ENCODE results near the gene NTMT2. TPM values are rescaled to one million over a fixed set of nuclear protein-coding genes. Genes with fewer than 3 reads are reported as not detected.
"Not testable (repeated sequence)": the region's sequence is repeated elsewhere in the genome, so short reads cannot be mapped to it uniquely, and the experiment has no call there.

The NTMT2 gene
- total and polyA plus RNA-seq, 2 donors: not detected

DNA sequence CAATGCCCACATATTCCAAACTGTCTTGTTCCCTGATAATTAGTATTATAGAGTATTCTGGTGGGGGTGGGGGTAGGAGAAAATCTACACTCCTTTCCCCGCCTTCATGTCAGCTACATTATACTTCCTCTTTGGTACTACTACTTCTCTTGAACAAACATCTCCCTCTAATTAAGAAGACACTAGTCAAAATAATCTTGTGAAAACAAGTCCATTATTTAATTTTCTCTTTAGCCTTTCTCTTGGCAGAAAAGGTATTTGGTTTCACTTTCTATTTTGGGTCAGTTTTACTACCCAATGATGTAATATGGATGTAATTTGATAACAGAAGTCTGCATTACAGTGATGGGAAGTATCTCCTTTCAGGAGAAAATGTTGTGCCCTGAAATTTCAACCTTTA is 22.5 kb downstream of the NTMT2 start:
- H3K27ac ChIP-seq (ENCODE audit: low read depth in 1 of 2, low read length in 1 of 2): no peak overlapping the region
- H3K4me3 ChIP-seq (ENCODE audit: low read length in 2 of 2): no peak overlapping the region
- WGBS: 82% methylated on average over 1 of the region's 1 CpG

DNA sequence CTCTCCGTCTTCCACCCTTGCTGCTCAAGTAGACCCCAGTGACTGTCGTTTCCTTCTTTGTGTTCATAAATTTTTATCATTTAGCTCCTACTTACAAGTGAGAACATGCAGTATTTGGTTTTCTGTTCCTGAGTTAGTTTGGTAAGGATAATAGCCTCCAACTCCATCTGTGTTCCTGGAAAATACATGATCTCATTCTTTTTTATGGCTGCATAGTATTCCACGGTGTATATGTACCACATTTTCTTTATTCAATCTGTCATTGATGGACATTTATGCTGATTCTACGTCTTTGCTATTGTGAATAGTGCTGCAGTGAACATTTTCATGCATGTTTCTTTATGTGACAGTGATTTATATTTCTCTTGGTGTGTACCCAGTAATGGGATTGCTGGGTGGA is 24.8 kb downstream of the NTMT2 start:
- H3K27me3 ChIP-seq (ENCODE audit: control insufficient read depth in 2 of 2, insufficient read depth in 1 of 2, low read length in 1 of 2); H3K36me3 ChIP-seq (ENCODE audit: control insufficient read depth in 2 of 2, insufficient read depth in 2 of 2, low read length in 1 of 2); H3K4me1 ChIP-seq (ENCODE audit: control insufficient read depth in 2 of 2, insufficient read depth in 2 of 2, low read length in 2 of 2); H3K27ac ChIP-seq (ENCODE audit: low read depth in 1 of 2, low read length in 1 of 2); DNase-seq (ENCODE audit: low read depth in 6 of 9, low spot score in 9 of 9); H3K9me3 ChIP-seq (ENCODE audit: control insufficient read depth in 2 of 2, insufficient read depth in 1 of 2, low read length in 1 of 2); H3K4me3 ChIP-seq (ENCODE audit: low read length in 2 of 2): not testable (repeated sequence)
- WGBS: 91% methylated on average over 4 of the region's 4 CpGs

More for the DNA sequence above, 22.5 kb downstream of the NTMT2 start:
- no peak for DNase-seq (ENCODE audit: low read depth in 6 of 9, low spot score in 9 of 9)
- no peaks in the 10 kb centered on the region for H3K27me3 ChIP-seq (ENCODE audit: control insufficient read depth in 2 of 2, insufficient read depth in 1 of 2, low read length in 1 of 2)
- H3K36me3 ChIP-seq (ENCODE audit: control insufficient read depth in 2 of 2, insufficient read depth in 2 of 2, low read length in 1 of 2): no peaks in the 10 kb centered on the region
- no peaks in the 10 kb centered on the region for H3K9me3 ChIP-seq (ENCODE audit: control insufficient read depth in 2 of 2, insufficient read depth in 1 of 2, low read length in 1 of 2)
- no peaks in the 10 kb centered on the region for H3K4me1 ChIP-seq (ENCODE audit: control insufficient read depth in 2 of 2, insufficient read depth in 2 of 2, low read length in 2 of 2)

DNA sequence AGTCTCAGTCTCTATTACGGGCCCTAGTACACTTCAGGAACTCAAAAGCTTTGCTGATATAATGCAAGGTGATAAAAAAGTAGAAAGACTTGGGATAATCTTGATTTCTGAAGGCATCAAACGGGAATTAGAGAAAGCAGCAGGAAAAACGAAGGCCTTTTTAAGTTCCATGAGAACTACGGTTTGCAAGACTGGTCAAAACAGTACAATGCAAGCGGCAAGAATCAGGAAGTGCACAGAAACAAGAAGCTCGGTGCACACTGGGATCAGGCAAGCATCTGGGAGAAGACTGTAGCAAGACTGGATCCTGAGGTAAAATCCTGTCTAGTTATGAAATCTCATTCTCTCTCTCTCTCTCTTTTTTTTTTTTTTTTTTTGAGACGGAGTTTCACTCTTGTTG is 28.6 kb downstream of the NTMT2 start:
- no peak for DNase-seq (ENCODE audit: low read depth in 6 of 9, low spot score in 9 of 9)
- H3K4me1 ChIP-seq (ENCODE audit: control insufficient read depth in 2 of 2, insufficient read depth in 2 of 2, low read length in 2 of 2): no peaks in the 10 kb centered on the region
- H3K4me3 ChIP-seq (ENCODE audit: low read length in 2 of 2): no peak overlapping the region
- no peaks in the 10 kb centered on the region for H3K36me3 ChIP-seq (ENCODE audit: control insufficient read depth in 2 of 2, insufficient read depth in 2 of 2, low read length in 1 of 2)
- no peaks in the 10 kb centered on the region for H3K27me3 ChIP-seq (ENCODE audit: control insufficient read depth in 2 of 2, insufficient read depth in 1 of 2, low read length in 1 of 2)
- 86% methylated on average over 7 of the region's 7 CpGs for WGBS
- no peaks in the 10 kb centered on the region for H3K9me3 ChIP-seq (ENCODE audit: control insufficient read depth in 2 of 2, insufficient read depth in 1 of 2, low read length in 1 of 2)
- no peak overlapping the region for H3K27ac ChIP-seq (ENCODE audit: low read depth in 1 of 2, low read length in 1 of 2)

DNA sequence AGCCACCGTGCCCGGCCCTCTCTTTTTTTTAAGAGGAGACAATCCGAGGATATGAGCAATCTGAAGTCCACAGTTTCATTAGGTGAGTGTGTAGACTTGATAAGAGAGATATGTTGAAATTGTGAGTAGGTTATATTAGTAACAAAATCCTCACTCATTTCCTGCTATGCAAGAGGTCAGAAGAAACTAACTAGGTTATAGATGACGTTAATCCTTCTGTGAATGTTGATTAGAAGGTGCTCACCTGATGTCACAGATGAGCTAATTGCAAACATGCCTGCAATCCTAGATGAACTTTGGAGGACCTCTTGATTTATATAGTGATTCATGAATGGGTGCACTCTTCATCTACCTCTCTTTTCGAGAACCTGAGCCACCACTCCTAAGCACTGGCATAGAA is 29.3 kb downstream of the NTMT2 start:
- no peaks in the 10 kb centered on the region for H3K4me1 ChIP-seq (ENCODE audit: control insufficient read depth in 2 of 2, insufficient read depth in 2 of 2, low read length in 2 of 2)
- no peaks in the 10 kb centered on the region for H3K36me3 ChIP-seq (ENCODE audit: control insufficient read depth in 2 of 2, insufficient read depth in 2 of 2, low read length in 1 of 2)
- no peaks in the 10 kb centered on the region for H3K9me3 ChIP-seq (ENCODE audit: control insufficient read depth in 2 of 2, insufficient read depth in 1 of 2, low read length in 1 of 2)
- no peaks in the 10 kb centered on the region for H3K27me3 ChIP-seq (ENCODE audit: control insufficient read depth in 2 of 2, insufficient read depth in 1 of 2, low read length in 1 of 2)
- WGBS: 89% methylated on average over 5 of the region's 5 CpGs
- H3K27ac ChIP-seq (ENCODE audit: low read depth in 1 of 2, low read length in 1 of 2): no peak overlapping the region
- DNase-seq (ENCODE audit: low read depth in 6 of 9, low spot score in 9 of 9): no peak
- no peak overlapping the region for H3K4me3 ChIP-seq (ENCODE audit: low read length in 2 of 2)

DNA sequence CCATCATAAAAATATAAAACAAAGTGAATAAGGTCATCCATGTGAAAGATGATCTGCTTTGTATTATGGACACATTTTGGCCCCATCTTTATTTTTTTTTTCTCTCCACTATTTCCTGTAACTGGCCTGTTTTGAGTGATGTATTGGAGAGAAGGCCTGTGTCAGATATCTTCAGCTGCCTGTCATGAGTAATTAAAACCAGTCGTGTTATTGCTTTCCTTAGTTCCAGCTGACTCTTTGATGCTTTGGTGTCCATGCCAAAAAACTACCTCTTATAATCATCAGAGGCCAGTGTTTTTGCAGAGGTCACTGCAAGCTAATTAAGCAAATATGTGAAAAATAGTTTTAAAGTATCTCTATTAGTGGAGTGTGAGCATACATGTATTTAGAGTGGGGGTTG is 29.7 kb downstream of the NTMT2 start:
- Histone ChIP-seq H3K27ac (ENCODE audit: low read depth in 1 of 2, low read length in 1 of 2) (no peak overlapping the region), H3K4me1 (ENCODE audit: control insufficient read depth in 2 of 2, insufficient read depth in 2 of 2, low read length in 2 of 2) (no peaks in the 10 kb centered on the region), H3K9me3 (ENCODE audit: control insufficient read depth in 2 of 2, insufficient read depth in 1 of 2, low read length in 1 of 2) (no peaks in the 10 kb centered on the region), H3K27me3 (ENCODE audit: control insufficient read depth in 2 of 2, insufficient read depth in 1 of 2, low read length in 1 of 2) (no peaks in the 10 kb centered on the region), H3K36me3 (ENCODE audit: control insufficient read depth in 2 of 2, insufficient read depth in 2 of 2, low read length in 1 of 2) (no peaks in the 10 kb centered on the region), H3K4me3 (ENCODE audit: low read length in 2 of 2) (no peak overlapping the region)
- 80% methylated on average over 1 of the region's 1 CpG for WGBS
- DNase-seq (ENCODE audit: low read depth in 6 of 9, low spot score in 9 of 9): no peak

DNA sequence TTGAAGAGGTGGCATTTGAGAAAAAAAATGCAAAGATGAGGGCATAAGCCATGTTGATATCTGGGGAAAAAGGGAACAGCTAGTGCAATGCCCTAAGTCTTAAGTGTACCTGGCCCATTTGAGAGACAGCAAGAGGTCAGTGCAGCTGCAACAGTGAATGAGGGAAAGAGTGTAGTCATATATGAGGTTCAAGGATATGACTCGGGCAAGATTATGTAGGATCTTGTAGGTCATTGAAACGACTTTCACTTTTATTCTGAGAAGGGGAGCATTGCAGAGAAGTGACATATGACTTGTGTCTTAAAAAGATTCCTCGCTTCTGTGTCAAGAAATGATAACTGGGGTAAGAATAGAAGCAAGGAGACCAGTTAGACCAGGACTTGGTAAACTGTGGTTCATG is 31.0 kb downstream of the NTMT2 start:
- H3K4me1 ChIP-seq (ENCODE audit: control insufficient read depth in 2 of 2, insufficient read depth in 2 of 2, low read length in 2 of 2): no peaks in the 10 kb centered on the region
- H3K4me3 ChIP-seq (ENCODE audit: low read length in 2 of 2): no peak overlapping the region
- 85% methylated on average over 3 of the region's 3 CpGs for WGBS
- no peaks in the 10 kb centered on the region for H3K9me3 ChIP-seq (ENCODE audit: control insufficient read depth in 2 of 2, insufficient read depth in 1 of 2, low read length in 1 of 2)
- no peaks in the 10 kb centered on the region for H3K27me3 ChIP-seq (ENCODE audit: control insufficient read depth in 2 of 2, insufficient read depth in 1 of 2, low read length in 1 of 2)
- no peak overlapping the region for H3K27ac ChIP-seq (ENCODE audit: low read depth in 1 of 2, low read length in 1 of 2)
- no peak for DNase-seq (ENCODE audit: low read depth in 6 of 9, low spot score in 9 of 9)
- no peaks in the 10 kb centered on the region for H3K36me3 ChIP-seq (ENCODE audit: control insufficient read depth in 2 of 2, insufficient read depth in 2 of 2, low read length in 1 of 2)

DNA sequence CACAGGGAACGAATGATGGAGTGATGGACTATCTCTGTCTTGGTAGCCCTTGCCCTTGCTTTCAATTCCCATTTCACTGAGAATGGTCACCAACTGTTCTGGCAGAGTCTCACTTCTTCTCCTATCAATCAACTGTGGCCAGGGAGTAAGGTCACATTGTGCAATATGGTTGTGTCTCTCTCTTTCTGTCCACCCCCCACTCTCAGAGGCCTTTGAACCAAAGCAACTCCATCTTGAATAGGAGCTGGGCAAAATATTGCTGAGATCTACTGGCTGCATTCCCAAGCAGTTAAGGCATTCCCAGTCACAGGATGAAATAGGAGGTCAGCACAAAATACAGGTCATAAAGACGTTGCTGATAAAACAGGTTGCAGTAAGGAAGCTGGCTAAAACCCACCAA is 36.7 kb downstream of the NTMT2 start:
- 80% methylated on average over 2 of the region's 2 CpGs for WGBS
- no peaks in the 10 kb centered on the region for H3K36me3 ChIP-seq (ENCODE audit: control insufficient read depth in 2 of 2, insufficient read depth in 2 of 2, low read length in 1 of 2)
- H3K4me3 ChIP-seq (ENCODE audit: low read length in 2 of 2): no peak overlapping the region
- no peaks in the 10 kb centered on the region for H3K27me3 ChIP-seq (ENCODE audit: control insufficient read depth in 2 of 2, insufficient read depth in 1 of 2, low read length in 1 of 2)
- no peaks in the 10 kb centered on the region for H3K4me1 ChIP-seq (ENCODE audit: control insufficient read depth in 2 of 2, insufficient read depth in 2 of 2, low read length in 2 of 2)
- H3K27ac ChIP-seq (ENCODE audit: low read depth in 1 of 2, low read length in 1 of 2): no peak overlapping the region
- no peaks in the 10 kb centered on the region for H3K9me3 ChIP-seq (ENCODE audit: control insufficient read depth in 2 of 2, insufficient read depth in 1 of 2, low read length in 1 of 2)
- DNase-seq (ENCODE audit: low read depth in 6 of 9, low spot score in 9 of 9): no peak

DNA sequence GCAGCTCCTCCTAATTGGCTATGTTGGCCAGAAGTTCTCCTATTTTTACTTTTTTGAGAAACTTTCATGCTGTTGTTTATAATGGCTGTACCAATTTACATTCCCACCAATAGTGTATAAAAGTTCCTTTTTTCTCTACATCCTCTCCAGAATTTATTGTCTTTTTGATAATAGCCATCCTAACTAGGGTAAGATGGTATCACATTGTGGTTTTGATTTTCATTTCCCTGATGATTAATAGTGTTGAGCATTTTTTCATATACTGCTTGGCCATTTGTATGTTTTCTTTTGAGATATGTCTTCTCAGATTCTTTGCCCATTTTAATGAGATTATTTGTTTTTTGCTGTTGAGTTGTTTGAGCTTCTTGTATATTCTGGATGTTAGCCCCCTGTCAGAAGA is 46.8 kb downstream of the NTMT2 start:
- no peak overlapping the region for H3K4me3 ChIP-seq (ENCODE audit: low read length in 2 of 2)
- H3K9me3 ChIP-seq (ENCODE audit: control insufficient read depth in 2 of 2, insufficient read depth in 1 of 2, low read length in 1 of 2): peaks cover 0 to 11% of the 10 kb centered on the region in 2 donors
- DNase-seq (ENCODE audit: low read depth in 6 of 9, low spot score in 9 of 9): no peak
- H3K27ac ChIP-seq (ENCODE audit: low read depth in 1 of 2, low read length in 1 of 2): no peak overlapping the region
- no peaks in the 10 kb centered on the region for H3K4me1 ChIP-seq (ENCODE audit: control insufficient read depth in 2 of 2, insufficient read depth in 2 of 2, low read length in 2 of 2)
- no peaks in the 10 kb centered on the region for H3K36me3 ChIP-seq (ENCODE audit: control insufficient read depth in 2 of 2, insufficient read depth in 2 of 2, low read length in 1 of 2)
- H3K27me3 ChIP-seq (ENCODE audit: control insufficient read depth in 2 of 2, insufficient read depth in 1 of 2, low read length in 1 of 2): no peaks in the 10 kb centered on the region

DNA sequence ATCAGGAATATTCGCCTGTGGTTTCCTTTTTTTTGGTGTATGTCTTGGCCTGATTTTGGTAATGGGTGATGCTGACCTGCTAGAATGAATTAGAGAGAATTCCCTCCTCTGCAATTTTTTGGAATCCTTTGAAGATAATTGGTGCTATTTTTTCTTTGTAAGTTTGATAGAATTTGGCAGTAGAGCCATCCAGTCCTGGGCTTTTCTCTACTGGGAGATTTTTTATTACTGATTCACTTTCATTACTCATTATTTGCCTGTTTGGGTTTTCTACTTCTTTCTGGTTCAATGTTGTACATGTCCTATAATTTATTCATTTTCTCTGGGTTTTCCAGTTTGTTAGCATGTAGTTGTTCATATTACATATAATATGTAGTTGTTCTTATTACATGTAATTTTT is 48.7 kb downstream of the NTMT2 start:
- H3K4me3 ChIP-seq (ENCODE audit: low read length in 2 of 2): no peak overlapping the region
- no peaks in the 10 kb centered on the region for H3K36me3 ChIP-seq (ENCODE audit: control insufficient read depth in 2 of 2, insufficient read depth in 2 of 2, low read length in 1 of 2)
- no peaks in the 10 kb centered on the region for H3K4me1 ChIP-seq (ENCODE audit: control insufficient read depth in 2 of 2, insufficient read depth in 2 of 2, low read length in 2 of 2)
- WGBS: 90% methylated on average over 1 of the region's 1 CpG
- H3K27me3 ChIP-seq (ENCODE audit: control insufficient read depth in 2 of 2, insufficient read depth in 1 of 2, low read length in 1 of 2): no peaks in the 10 kb centered on the region
- no peak overlapping the region for H3K27ac ChIP-seq (ENCODE audit: low read depth in 1 of 2, low read length in 1 of 2)
- H3K9me3 ChIP-seq (ENCODE audit: control insufficient read depth in 2 of 2, insufficient read depth in 1 of 2, low read length in 1 of 2): peaks cover 0 to 11% of the 10 kb centered on the region in 2 donors
- no peak for DNase-seq (ENCODE audit: low read depth in 6 of 9, low spot score in 9 of 9)

Data from thymus (tissue), 11 donors.